SK-N-SH (cell line): Measurements from ENCODE around the gene HOXB6.

ENCODE experiments used
- EP300 ChIP-seq, 2 experiments: IDR thresholded peaks; 2 replicates each; pipeline versions ENCODE4 v1.4.0 to v1.6.1; 2012; ENCODE audit warnings: borderline replicate concordance in 1 of 2, low read depth in 1 of 2, low read length in 1 of 2
- POLR2AphosphoS5 ChIP-seq: IDR thresholded peaks from 2 replicates; pipeline ENCODE4 v1.6.1; 2012; ENCODE audit warnings: low read depth, low read length
- TF ChIP-seq, protein P1 (sequence below): fragments of 200-600 bp; sonication (generic); IDR thresholded peaks from 2 replicates; pipeline ENCODE4 v1.6.1; 2017; ENCODE audit warnings: antibody characterized with exemption, mild to moderate bottlenecking, moderate library complexity

DNA sequence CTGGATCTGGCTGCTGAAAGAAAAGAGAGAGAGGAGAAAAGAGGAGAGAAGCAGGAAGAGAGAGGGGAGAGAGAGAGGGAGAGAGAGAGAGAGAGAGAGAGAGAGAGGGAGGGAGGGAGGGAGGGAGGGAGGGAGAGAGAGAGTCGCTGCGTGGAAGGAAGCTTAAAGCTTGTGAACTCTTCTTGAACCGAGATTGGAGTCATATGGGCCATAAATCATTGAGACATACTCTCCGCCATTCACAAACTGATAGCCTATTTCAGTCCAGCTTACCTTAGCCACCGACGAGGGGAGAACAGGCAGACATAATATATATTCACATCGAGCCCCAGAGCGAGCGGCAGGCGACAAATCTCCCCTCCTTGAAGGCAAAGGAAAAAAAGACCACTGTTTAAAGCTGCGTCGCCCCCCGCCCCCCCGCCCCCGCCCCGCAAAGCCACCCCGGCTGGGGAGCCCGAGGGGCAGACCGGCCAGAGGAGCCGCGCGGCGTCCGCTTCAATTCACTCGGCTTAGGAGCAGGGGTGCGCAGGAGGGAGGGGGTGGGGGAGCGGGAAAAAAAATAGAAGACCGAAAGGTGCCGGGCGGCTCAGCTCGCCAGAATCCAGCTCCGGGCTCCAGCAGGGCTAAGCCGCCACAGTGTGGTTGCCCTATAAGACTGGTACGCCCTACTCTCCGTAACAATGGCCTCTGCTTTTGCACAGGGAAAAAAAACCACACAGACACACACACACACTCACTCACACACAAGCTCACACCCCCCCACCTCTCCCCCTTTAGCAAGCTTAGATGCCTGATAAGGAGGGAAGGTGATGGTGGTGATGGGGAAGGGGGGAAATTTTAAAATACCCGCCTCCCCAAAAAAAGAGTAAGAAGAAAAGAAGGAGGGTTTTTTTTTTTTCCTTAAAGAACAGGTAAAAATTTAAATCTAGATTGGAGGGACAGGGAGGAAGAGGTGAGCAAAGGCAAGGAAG lies 49.2 kb downstream of the HOXB6 start:
- TF ChIP-seq, protein P1, sequence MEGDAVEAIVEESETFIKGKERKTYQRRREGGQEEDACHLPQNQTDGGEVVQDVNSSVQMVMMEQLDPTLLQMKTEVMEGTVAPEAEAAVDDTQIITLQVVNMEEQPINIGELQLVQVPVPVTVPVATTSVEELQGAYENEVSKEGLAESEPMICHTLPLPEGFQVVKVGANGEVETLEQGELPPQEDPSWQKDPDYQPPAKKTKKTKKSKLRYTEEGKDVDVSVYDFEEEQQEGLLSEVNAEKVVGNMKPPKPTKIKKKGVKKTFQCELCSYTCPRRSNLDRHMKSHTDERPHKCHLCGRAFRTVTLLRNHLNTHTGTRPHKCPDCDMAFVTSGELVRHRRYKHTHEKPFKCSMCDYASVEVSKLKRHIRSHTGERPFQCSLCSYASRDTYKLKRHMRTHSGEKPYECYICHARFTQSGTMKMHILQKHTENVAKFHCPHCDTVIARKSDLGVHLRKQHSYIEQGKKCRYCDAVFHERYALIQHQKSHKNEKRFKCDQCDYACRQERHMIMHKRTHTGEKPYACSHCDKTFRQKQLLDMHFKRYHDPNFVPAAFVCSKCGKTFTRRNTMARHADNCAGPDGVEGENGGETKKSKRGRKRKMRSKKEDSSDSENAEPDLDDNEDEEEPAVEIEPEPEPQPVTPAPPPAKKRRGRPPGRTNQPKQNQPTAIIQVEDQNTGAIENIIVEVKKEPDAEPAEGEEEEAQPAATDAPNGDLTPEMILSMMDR, result no peak
- TF ChIP-seq POLR2AphosphoS5 (no peak), EP300 (IDR thresholded peaks at IDR 0.05; ENCODE audit: borderline replicate concordance in 1 of 2, low read depth in 1 of 2, low read length in 1 of 2) (no peak)
